GM18867 (cell line): ENCODE measurements around the gene HSPB3.
"Not testable (repeated sequence)": the region's sequence is repeated elsewhere in the genome, so short reads cannot be mapped to it uniquely, and the experiment has no call there.

Source experiments
- ATAC-seq: cut with Tn5 transposase; IDR thresholded peaks from one replicate; pipeline ENCODE4 v1.9.1; 2021; ENCODE audit warnings: mild to moderate bottlenecking, moderate library complexity; ENCODE audit not compliant: unreplicated experiment

The HSPB3 gene, protein sequence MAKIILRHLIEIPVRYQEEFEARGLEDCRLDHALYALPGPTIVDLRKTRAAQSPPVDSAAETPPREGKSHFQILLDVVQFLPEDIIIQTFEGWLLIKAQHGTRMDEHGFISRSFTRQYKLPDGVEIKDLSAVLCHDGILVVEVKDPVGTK

DNA sequence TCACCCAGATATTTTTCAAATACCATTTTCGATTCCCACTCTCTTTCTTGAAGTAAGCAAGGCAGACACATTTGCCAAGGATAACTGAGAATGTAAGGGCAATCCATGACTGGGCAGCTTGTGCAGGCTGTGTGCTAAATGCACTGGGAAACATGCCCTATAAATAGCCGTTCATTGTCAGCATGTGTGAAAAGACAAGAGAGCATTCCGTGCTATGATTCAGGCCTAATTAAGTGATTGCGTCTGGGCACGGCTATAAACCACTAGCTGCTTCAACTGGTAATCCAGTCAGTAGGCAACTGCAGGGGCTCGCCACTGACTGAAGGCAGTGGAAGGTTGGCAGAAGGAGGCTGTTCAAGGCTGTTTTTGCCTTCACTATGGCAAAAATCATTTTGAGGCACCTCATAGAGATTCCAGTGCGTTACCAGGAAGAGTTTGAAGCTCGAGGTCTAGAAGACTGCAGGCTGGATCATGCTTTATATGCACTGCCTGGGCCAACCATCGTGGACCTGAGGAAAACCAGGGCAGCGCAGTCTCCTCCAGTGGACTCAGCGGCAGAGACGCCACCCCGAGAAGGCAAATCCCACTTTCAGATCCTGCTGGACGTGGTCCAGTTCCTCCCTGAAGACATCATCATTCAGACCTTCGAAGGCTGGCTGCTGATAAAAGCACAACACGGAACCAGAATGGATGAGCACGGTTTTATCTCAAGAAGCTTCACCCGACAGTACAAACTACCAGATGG, at the start of gene HSPB3:
Gene HSPB3 (plus strand): TSS at position 287 of the 745 bp plus-strand sequence. CDS start 91 bp downstream, at position 378.
- ATAC-seq, result no peak

DNA sequence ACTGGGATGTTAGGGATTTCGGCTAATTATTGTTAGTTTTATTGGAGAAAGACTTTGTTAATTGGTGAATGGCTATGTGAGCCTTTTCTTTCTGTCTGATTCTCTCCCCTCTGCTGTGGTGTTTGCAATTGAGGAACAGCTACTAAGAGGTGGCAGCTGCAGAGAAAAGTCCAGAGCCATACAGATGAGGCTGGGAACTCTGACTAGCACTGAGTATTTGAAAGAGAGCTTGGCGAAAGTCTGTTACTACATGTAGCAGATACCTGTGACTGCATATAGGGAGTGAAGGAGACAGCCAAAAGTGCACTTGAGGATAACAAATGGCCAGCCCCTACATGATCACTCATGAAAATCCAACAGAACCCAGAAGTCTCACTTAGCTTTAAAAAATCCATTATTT, 44.3 kb upstream of the HSPB3 start:
- no peak for ATAC-seq

DNA sequence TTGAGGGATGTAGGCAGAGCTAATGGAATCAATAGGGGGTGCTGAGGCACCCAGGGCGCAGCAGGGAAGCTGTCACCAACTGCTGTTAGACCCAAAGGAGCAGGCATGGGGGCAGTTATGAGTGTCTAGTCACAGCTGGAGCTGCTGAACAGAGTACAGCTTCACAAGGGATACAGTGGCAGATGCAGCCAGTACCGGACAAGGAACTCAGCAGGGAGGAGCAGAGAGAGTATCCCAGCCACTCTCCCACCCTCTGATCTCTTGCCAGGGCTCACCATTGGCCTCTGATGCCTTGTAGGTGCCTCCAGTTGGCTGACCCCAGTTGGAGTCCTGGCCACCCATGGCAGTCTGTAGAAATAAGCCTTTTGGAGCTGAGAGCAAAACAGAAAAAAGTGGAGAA, 42.6 kb upstream of the HSPB3 start:
- ATAC-seq, result no peak

DNA sequence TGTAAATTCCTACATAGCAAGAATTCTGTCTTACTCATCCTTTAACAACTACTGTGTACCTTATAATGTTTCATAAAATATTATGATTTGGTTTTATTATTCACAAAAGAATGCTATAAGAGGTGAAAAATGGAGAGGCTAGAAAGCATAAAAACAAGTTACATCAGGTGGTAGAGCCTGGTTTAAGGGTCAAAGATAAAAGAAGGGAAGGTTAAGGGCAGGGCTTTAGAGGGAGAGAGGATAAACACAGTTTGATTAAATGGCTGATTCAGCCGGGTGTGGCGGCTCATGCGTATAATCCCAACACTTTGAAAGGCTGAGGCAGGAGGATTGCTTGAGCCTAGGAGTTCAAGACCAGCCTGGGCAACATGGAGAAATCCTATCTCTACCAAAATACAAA, 40.4 kb upstream of the HSPB3 start:
- ATAC-seq, result no peak

DNA sequence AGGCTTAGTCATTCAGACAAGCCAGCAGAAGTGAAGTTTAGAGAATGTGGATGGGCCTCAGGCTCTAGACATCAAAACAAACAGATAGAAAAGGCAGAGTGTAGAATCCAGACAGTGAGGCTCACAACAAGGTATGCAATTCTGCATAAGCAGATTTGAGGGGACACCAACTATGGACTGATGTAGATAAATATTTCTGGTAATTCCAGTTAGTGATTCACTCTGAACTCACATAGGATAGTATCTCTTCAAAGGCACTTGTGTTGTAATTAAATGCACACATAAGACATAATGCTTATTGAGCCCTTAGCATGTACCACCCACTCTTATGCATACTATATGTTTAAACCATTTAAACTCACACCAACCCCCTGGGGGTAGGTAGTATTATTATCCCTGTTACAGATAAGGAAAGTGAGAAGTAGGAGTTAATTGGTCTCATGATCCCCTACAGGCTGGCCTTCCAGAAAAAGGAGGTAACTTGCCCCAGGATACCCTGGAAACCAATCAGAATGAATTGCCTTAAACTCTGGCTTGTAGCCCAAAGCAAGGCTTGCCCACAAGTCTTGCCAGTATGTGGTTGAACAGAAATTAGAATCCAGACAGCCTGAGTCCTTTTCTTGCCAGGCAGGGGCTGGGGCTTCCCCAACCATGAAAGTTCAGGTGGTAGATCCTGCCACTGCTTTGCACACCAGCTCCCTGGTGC, 39.5 kb upstream of the HSPB3 start:
- ATAC-seq, result no peak

DNA sequence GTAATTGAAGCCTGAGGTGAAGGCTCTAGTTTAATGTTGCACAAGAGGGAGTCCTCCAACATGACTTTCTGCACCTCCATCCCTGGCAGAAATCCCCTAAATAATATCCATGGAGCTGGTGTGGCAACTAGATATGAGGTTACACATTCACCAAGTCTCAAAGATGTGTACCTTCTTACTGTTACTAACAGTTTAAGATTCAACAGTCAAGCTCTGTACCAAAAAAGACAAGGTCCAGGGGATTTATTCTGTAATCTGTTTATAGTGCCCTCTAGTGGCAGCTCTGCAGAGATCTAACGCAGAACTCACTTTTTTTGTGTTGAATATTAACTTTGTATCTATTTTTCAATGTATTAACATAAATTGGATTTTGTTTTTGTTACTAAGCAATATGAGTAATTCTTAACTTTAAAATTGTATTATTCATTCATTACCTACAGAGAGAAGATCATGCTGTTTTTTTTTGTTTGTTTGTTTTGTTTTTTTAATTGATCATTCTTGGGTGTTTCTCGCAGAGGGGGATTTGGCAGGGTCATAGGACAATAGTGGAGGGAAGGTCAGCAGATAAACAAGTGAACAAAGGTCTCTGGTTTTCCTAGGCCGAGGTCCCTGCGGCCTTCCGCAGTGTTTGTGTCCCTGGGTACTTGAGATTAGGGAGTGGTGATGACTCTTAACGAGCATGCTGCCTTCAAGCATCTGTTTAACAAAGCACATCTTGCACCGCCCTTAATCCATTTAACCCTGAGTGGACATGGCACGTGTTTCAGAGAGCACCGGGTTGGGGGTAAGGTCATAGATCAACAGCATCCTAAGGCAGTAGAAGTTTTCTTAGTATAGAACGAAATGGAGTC, 35.7 kb upstream of the HSPB3 start:
- ATAC-seq, result peak; percentile 70

DNA sequence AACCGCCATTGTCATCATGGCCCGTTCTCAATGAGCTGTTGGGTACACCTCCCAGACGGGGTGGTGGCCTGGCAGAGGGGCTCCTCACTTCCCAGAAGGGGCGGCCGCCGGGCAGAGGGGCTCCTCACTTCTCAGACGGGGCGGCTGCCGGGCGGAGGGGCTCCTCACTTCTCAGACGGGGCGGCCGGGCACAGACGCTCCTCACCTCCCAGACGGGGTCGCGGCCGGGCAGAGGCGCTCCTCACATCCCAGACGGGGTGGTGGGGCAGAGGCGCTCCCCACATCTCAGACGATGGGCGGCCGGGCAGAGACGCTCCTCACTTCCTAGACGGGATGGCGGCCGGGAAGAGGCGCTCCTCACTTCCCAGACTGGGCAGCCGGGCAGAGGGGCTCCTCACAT, 35.0 kb upstream of the HSPB3 start:
- not testable (repeated sequence) for ATAC-seq

DNA sequence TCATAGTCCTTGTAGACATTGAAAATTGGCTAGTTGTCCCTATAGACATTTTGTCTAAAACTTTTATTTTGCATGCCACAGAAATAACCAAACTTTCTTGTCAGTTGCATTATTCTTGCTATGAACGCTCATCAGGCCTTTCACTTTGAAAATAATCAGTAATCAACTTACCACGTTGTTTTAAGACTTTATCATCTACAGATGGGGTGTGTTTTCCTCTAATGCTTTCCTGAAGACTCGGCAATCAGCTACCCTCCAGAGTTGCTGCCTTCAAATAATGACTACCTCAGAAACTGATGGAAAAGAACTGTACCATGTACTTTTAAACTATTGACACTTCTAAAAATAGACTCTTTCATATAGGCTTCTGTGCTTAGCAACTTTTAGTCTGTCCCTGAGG, 33.5 kb upstream of the HSPB3 start:
- no peak for ATAC-seq

DNA sequence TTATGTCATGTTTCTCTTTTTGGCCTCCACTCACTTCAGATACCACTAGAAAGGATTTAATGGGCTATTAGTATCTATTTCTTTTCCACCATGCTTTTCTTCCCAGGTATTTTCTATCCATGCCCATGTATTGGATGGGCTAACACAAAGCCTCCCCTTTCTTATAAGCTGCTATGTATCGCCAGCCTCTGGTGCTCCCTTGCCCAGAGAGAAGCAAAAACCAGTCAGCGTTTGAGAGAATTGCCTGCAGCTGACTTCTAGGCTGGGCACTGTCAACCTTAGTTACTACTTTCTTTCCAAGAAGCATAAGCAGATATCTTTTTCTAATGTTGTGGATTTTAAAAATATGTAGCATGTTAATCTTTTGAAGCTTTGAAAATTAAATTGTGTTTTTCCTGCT, 30.2 kb upstream of the HSPB3 start:
- ATAC-seq, result no peak

DNA sequence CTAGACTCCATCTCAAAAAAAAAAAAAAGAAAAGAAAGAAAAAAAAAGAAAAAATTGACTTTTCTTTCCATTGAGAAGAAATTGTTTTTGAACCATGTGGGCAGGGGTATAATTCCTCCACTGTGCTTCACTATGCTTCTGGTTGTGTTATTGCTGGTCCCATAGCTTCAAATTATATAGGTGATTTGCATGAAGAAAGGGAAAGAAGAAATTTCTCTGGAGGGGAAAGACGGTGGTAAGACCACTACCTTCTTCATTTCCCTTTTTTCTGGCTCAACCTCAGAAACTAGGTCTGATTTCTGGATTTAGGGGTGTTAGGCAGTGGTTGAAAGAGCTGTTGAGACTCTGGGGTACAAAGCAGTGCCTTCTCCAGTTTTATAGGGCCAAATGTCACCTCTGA, 29.3 kb upstream of the HSPB3 start:
- no peak for ATAC-seq

DNA sequence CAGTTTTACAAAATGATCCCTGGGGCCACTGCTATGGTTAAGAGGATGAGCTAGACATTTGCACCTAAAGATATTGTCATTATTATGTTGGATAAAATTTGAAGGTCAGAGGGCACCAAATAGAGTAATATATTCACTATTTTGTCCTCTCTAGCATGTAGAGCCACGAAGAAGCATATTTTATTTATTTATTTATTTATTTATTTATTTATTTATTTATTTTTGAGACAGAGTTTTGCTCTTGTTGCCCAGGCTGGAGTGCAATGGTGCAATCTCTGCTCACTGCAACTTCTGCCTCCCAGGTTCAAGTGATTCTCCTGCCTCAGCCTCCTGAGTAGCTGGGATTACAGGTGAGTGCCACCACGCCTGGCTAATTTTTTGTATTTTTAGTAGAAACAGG, 20.8 kb upstream of the HSPB3 start:
- not testable (repeated sequence) for ATAC-seq

DNA sequence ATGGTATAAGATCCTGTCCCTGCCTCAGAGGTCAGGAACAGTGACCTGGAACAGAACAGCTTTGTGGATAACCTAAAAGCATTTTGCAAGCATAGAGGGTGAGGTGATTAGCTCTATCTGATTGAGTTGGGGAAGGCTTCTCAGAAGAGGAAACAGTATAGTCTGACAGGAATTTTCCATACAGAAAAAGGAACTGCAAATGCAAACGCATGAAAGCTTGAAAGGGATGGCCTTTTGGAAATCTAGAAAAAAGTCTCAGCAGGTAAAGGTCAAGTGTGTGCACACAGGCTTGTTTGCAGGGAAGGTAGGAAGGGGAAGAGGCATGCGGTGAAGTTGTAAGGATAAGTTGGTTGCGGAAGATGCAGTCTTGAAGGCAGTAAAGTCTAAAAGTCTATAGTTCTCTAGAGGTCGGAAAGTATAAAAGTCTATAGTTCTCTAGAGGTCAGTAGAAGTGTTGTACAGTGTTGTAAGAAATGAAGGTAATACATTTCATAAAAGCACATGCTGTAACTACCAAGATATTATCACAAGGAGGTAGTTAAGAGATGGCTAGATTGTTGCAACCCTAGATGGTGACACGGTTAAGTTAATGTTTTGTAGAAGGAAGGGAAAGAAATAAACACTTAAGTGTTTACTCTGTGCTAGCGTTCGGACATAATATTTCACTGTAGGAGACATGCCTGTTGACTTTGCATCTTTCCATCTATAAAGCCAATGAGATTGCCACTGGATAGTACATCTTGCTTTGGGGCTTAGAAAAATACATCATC, 16.7 kb upstream of the HSPB3 start:
- ATAC-seq, result no peak

DNA sequence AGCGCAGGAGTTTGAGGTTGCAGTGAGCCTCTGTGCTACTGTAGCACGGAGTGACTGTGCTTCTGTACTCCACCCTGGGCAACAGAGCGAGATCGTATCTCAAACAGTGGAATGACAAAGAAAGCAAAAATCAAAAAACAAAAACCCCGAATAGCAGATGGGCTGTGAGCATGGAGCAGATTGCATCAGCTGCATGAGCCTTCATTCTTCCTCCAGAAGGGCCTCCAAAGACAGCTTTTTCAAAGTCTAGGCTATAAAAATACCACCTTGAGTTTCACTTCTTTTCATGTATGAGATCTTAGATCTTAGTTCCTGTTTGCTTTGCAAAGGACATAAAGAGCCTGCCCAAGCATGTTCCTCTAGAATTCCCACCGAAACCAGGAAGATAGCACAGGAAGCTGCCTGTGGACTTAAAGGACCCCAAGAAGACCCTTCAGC, 15.0 kb upstream of the HSPB3 start:
- ATAC-seq, result peak; percentile 88

DNA sequence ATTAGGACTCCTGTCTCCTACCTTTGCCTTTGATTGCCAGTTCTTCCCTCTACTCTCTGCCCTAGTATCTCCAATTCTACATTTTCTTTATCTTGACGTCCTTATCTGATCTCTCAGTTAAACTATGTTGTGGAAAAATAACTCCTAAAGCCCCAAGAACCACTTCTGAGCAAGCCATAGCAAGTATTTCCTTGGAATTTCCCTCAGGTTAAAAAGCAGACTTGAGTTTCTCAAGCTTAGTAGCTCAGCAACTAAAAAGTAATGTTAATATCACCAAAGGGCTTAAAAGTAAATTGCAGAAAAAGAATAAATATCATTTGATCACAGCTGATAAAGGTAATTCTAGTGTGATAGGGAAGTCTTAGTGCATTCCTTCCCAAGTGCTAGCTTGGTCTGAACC, 13.2 kb upstream of the HSPB3 start:
- ATAC-seq, result no peak

DNA sequence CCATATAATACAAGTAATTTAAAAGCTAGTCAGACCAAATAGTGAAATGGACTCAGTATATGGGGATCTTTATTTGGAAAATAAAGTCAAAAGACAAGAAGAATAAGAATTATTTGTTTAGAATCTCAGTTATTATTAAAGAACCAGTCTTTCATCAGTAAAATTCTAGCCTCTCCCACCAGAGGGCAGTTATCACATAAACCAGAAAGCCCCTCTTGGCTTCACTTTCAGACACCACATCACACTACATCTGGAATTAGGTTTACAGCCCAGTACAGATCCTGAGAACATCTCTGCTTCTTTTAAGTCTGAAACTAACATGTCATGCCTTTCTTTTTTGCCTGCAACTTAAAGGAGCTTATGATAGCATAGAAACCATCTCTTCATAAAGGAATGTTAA, 12.2 kb upstream of the HSPB3 start:
- peak; percentile 44 for ATAC-seq

DNA sequence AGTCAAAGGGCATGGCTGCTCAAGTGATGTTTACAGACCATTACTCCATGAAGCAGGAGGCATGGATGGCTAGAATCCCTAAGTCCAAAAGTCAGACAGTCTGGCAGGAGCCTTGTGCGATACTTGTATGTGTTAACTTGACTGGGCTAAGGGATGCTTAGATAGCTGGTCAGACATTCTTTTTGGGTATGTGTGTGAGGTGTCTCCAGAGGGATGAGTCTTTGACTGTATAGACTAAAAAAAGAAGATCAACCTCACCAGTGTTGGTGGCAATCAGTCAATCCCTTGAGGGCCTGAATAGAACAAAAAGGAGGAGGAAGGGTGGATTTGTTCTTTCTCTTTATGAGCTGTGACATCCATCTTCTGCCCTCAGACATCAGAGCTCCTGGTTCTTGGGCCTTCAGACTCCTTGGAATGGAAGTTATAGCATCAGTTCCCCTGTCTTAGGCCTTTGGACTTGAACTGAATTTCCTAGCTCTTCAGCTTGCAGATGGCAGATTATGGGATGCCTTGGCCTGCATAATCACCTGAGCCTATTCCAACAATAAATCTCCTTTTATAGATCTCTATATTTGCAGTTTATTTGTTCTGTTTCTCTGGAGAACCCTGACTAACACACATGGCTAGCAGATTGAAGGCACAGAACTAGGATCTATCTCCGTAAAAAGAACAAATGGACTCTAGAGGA, 9.7 kb upstream of the HSPB3 start:
- ATAC-seq, result no peak

DNA sequence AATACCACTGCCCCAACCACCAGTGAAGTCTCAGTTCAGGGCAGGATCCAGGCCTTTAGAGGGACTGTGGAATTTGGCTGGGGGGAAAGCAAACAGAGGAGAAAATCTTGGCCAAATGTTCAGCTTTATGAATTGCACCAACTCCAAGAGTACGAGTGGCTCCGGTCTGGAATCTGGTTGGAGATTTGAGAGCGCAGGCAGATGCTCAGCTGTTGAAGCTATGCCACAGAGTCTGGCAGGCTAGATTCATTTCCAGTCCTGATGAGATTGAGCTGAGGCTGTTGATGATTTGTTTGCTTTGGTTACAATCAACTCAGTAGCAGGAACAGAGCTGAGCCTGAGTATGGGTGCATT, 9.1 kb upstream of the HSPB3 start:
- no peak for ATAC-seq

DNA sequence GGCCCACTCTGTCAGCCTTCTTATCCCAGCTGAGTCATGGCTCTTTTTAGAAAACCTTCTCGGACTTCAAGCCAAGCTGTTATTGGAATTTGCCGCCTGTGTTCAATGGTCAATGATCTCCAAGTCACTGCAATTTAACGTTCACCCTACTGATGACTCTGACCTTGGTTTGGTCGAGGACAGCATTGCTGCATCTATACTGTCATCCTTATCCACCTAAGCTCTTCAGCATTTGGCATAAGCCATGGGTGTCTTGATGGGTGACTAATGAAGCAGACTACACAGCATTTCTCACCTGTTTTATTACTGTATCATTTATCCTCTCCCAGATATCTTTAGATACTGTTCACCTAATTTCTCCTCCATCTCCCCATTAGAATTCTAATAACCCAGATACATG, 5.6 kb upstream of the HSPB3 start:
- no peak for ATAC-seq

DNA sequence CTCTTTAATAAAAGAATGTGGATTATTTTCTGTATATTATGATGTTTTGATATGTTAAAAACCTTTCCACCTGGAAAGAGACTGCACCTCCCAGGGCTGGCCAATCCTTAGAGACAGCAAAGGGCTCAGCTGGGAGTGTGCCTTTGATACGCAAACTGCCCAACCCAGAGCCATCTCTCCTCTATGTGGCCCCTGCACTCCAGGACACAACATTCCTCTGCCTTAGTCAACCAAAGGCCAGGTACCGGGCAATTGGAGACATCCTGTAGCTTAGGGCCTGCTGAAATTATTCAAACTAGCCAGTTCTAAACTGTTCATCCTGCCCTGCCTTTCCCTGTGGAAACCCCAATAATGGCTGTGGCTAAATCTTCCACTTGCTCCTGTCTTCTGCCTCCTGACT, 5.0 kb upstream of the HSPB3 start:
- no peak for ATAC-seq

DNA sequence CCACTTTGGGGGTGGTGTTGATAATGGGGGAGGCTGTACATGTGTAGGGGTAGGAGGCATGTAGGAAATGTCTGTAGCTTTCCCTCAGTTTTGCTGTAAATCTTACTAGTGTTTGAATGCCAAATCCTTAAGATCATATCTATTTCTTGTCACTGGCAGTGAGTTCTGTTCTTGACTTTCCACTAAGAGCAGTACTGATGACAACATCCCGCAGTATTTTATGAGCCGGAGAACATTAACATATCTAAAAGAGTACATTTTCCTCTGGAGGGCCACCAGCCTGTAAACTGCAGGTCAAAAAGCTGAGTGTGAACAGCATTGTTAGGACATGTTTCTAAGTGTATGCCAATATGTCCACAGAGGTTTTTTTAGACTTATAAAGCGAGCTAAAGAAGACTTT, 2.5 kb upstream of the HSPB3 start:
- no peak for ATAC-seq
